NCI-H1417 treated with DMSO at 0.1 percent for 48 hours (cell line): ENCODE data around the gene BPIFB2.
"Not testable (repeated sequence)": the region's sequence is repeated elsewhere in the genome, so short reads cannot be mapped to it uniquely, and the experiment has no call there.

ENCODE experiments used
- DNase-seq: peaks from one replicate; lab custom pipeline; 2025; lab: John Stamatoyannopoulos, UW

The BPIFB2 gene

GRCh38 chr20:32970973-32971300, 36.6 kb upstream of the BPIFB2 start:
- DNase-seq: no peak

GRCh38 chr20:32971703-32972161, 35.8 kb upstream of the BPIFB2 start:
- no peak for DNase-seq

GRCh38 chr20:32972181-32973076, 35.1 kb upstream of the BPIFB2 start:
- DNase-seq: no peak

GRCh38 chr20:32973077-32973717, 34.3 kb upstream of the BPIFB2 start:
- no peak for DNase-seq

GRCh38 chr20:32974204-32975064, 33.1 kb upstream of the BPIFB2 start:
- DNase-seq: not testable (repeated sequence)

- DNase-seq: not testable (repeated sequence)
These were observed 32.4 kb upstream of the BPIFB2 start for GRCh38 chr20:32975121-32975520.

- no peak for DNase-seq
These were observed 31.5 kb upstream of the BPIFB2 start for GRCh38 chr20:32975698-32976674.

GRCh38 chr20:32976746-32977145, 30.8 kb upstream of the BPIFB2 start:
- no peak for DNase-seq

- no peak for DNase-seq
These were observed 30.1 kb upstream of the BPIFB2 start for GRCh38 chr20:32977281-32978008.

GRCh38 chr20:32978009-32978335, 29.5 kb upstream of the BPIFB2 start:
- DNase-seq: no peak

GRCh38 chr20:32979201-32979998, 28.1 kb upstream of the BPIFB2 start:
- no peak for DNase-seq

GRCh38 chr20:32980131-32980941, 27.2 kb upstream of the BPIFB2 start:
- DNase-seq: no peak

GRCh38 chr20:32980990-32981389, 26.5 kb upstream of the BPIFB2 start:
- no peak for DNase-seq

- DNase-seq: no peak
These were observed 24.7 kb upstream of the BPIFB2 start for GRCh38 chr20:32982617-32983458.

- no peak for DNase-seq
These were observed 23.9 kb upstream of the BPIFB2 start for GRCh38 chr20:32983459-32984112.

- no peak for DNase-seq
These were observed 23.3 kb upstream of the BPIFB2 start for GRCh38 chr20:32984196-32984595.

GRCh38 chr20:32984631-32985354, 22.7 kb upstream of the BPIFB2 start:
- DNase-seq: no peak
